Loucy (cell line): Measurements from ENCODE around the gene MUC5B.

Experiments used
- CTCF ChIP-seq: fragments of 200-600 bp; sonication (generic); conservative IDR thresholded peaks from 2 replicates; pipeline ENCODE4 v1.5.1; 2014; ENCODE audit warnings: mild to moderate bottlenecking, antibody characterized with exemption, low read length
- EZH2phosphoT487 ChIP-seq: fragments of 200-600 bp; IDR thresholded peaks from 2 replicates; pipeline ENCODE4 v1.6.1; 2018; ENCODE audit warnings: antibody characterized with exemption, mild to moderate bottlenecking, moderate library complexity, borderline replicate concordance

DNA sequence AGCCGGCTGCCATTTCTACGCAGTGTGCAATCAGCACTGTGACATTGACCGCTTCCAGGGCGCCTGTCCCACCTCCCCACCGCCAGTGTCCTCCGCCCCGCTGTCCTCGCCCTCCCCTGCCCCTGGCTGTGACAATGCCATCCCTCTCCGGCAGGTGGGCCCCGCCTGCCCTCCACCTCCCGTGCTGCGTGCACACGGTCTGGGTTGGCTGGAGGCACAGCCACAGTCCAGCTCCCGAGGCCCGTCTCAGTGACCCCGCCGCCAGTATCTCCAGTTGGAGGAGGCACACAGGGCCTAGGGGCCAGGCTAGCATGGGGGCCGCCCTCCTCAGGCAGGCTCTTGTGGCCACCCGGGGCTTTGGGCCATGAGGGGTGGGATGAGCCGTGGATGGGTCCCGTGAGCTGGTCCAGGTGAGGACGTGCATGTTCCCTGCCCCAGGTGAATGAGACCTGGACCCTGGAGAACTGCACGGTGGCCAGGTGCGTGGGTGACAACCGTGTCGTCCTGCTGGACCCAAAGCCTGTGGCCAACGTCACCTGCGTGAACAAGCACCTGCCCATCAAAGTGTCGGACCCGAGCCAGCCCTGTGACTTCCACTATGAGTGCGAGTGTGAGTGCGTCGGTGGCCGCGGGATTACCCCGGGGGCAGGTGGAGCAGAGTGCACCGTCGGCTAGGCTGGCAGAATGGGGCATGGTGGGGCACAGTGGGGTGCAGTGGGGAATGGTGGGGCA lies 29.7 kb downstream of the MUC5B start:
- TF ChIP-seq EZH2phosphoT487 (no peak), CTCF (no peak)
